HepG2 (cell line): Measurements from ENCODE around the gene GDPD5.

ENCODE experiments used
- DBP ChIP-seq: sonication (generic); formaldehyde crosslinking; IDR thresholded peaks from 2 replicates; pipeline ENCODE4 v1.4.0; 2020; ENCODE audit warnings: missing genetic modification reagents; ENCODE audit errors: not compliant biosample characterization
- KDM1A ChIP-seq: IDR thresholded peaks from 2 replicates; pipeline ENCODE4 v1.6.1; 2016; ENCODE audit warnings: missing compliant biosample characterization
- PCBP2 ChIP-seq: fragments of 200-400 bp; formaldehyde crosslinking; optimal IDR thresholded peaks from 2 replicates; pipeline ENCODE3; 2018; ENCODE audit warnings: low read length, low read depth; ENCODE audit not compliant: poor library complexity, severe bottlenecking
- PHB2 ChIP-seq: fragments of 450-650 bp; IDR thresholded peaks from 2 replicates; pipeline ENCODE4 v1.6.1; 2018; ENCODE audit not compliant: partially characterized antibody
- POLR2A ChIP-seq, 2 experiments: IDR thresholded peaks; 2 replicates each; pipeline ENCODE4 v1.6.1; 2011; ENCODE audit warnings: low read depth in 2 of 2, low read length in 2 of 2, mild to moderate bottlenecking in 1 of 2, moderate library complexity in 1 of 2; ENCODE audit not compliant: insufficient read depth in 1 of 2
- TAF15 ChIP-seq: fragments of 200-400 bp; formaldehyde crosslinking; IDR thresholded peaks from one replicate; pipeline ENCODE4 v1.6.1; 2018; ENCODE audit warnings: mild to moderate bottlenecking, low read depth, low read length; ENCODE audit not compliant: poor library complexity, severe bottlenecking
- ZNF3 ChIP-seq: IDR thresholded peaks from 2 replicates; pipeline ENCODE4 v1.7.0; 2017; ENCODE audit warnings: inconsistent platforms

DNA sequence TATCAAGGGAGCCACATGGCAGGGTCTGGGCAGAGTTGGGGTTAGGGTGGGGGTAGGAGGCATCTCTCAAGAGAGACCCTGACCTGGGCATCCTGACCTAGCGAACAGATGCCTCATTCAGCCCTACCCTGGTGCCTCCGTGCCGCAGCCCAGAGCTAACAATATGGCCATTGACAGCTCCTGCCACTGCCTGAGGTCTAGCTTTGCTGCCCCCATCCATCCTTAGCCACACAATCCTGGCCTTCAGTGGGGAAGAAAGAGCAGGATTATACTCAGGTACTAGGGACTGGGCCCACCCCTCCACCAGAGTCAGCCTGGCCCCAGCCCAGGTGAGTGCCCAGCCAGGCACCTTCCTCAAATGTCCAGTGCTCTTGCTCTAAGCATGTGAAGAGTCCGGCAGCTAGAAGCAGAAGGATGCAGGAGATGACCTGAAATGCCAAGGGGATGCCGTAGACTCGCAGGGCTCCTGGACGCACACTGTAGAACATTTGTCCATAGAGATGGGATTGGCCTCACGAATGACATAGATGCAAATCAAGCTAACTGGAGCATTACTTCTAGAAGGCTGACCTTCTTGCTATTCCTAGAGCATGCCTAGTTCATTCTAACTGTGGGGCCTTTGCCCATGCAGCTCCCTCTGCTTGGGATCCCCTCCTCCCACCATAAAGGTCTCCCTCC is 23.0 kb upstream of the GDPD5 start:
- TF ChIP-seq ZNF3 (no peak), KDM1A (CRISPR knock-in tag) (no peak), TAF15 (no peak), PCBP2 (no peak), DBP (no peak), POLR2A (IDR thresholded peaks at IDR 0.05; ENCODE audit: insufficient read depth in 1 of 2, low read depth in 2 of 2, low read length in 2 of 2) (no peak), PHB2 (no peak)
